Hippocampal formation (tissue), 2 donors: ENCODE measurements around the gene GGT1.
"Not testable (repeated sequence)": the region's sequence is repeated elsewhere in the genome, so short reads cannot be mapped to it uniquely, and the experiment has no call there.

Experiments
- DNase-seq, 2 donors: peaks; one replicate each; lab custom pipeline; 2025; lab: John Stamatoyannopoulos, UW

Gene GGT1

DNA sequence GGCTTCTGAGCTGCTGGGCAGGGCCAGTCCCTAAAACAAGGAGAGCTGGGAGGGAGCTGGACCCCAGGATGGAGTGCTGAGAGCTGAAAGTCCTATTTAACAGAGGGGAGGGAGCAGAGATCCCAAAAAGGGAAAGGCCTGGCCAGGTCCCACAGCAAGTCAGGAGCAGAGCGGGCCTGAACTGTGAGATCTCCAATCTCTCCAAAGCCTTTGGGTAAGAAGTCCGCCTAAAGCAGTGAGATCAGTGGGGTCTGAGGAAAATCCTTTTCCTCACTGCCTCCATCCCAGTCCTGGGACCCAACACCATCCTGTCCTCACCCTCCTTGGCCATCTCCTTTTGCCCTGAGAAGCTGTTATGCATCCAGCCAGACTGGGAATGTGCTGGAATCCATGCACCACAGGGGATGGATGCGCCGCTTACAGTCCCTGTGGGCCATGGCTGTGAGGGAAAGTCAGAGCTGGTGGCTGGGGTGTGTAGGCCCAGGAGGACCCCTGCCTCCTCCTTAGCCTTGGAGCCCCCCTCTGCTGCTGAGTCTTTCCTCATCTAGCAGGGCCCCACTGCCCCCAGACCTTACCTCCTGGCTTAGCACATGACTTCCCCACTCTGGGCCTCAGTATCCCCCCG lies 18.7 kb upstream of the GGT1 start:
- no peak for DNase-seq

DNA sequence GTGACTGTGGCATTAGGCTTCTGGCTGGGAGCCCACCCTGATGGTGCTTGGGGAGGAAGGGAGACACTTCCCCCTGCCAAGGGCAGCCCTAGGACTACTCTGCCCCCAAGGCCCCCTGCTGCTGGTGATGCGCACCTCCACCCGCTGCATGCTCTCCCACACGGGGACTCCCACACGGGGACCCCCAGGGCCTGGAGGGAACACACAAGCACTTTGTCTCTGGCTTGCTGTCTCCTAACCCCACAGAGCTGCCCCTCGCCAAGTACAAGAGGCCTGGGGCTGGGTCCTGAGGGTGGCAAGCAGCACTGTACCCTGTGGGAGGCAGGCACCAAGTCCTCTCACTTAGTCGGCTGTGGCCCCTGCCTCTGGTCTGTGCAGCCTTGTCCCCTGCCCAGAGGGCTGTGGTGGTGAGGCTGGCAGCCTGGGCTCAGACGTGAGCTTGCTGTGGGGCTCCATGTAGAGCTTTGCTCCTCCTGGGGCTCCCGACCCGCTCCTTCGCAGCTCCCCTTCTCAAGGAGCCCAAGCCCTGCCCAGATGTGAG lies 18.1 kb upstream of the GGT1 start:
- no peak for DNase-seq

DNA sequence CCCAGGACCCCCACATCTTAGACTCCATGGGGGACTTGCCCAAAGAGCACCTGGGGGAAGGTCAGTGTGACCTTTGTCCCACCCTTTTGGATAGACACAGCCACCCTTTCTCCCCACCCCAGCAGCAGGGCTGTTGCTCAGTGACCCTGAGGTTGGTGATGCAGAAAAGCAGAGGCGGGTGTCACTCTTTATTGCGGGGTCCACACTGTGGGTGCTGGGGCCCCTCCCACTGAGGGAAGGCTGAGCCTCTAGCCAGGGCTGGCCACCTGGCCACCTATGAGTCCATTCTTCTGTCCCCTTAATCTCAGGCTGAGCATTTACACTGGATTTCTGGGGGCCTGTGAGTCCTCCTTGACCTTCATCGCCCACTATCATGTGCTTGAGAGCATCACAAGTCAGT lies 17.5 kb upstream of the GGT1 start:
- DNase-seq: no peak

DNA sequence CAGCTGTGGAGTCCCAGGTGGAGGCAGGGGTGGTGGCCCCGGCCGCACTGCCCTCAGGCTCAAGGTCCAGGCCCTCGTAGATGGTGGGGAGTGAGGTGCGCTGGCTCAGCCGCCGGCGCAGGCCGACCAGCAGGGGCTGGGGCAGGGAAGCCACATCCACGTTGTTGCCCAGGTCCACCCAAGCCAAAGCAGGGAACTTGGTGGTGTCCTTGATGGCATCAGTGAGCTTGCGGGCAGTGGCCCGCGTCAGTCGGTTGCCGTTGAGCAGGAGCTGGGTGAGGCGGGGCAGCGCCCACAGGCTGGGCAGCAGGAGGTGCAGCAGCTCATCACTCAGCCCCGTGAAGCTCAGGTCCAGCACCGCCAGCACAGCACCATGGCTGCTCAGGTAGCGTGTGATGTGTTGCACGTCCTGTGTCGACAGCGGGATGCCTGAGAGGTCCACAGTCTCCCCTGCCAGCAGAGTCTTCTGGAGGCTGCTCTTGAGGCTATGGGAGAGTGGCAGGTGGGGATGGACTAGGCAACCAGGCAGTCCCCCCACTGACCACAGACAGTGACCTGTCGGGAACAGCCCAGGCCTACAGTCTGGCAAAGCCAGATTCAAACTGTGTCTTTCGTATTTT lies 17.0 kb upstream of the GGT1 start:
- DNase-seq: no peak

DNA sequence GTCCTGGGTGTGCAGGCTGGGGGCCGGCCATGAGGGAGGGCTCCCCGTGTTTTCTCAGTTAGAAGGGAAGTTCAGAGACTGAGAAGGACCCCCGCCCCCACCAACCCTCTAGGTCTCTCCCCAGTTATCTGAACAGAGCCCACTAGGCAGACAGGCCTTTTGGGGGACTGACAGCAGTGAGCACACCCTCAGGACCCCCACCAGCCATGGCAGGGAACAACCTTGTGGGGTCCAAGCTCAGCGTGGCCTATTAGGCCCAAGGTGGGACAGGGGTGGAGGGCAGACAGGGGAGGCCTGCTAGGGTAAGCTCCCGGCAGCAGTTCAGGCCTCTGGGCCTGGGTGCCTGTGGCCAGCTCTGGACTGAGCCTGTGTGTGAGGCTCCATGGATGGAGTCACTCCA lies 15.7 kb upstream of the GGT1 start:
- DNase-seq: no peak

DNA sequence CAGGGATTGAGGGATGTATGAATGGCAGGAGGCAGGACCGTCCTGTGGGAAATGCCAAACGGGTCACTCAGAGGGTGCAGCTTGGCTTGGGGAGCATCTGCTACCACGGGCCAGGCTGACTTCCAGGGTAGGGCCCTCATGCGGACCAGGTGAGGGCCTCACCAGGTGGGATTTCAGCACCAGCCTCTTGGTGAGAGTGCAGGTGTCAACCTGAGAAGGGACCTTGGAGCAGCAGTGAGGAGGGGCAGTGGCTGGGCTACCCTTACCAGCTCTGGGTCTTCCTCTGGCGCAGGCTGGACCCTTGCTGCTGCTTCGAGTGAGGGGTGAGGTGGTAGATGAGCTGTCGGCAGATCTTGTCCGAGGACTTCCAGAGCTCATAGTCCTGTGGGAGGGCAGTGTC lies 15.0 kb upstream of the GGT1 start:
- DNase-seq: no peak

DNA sequence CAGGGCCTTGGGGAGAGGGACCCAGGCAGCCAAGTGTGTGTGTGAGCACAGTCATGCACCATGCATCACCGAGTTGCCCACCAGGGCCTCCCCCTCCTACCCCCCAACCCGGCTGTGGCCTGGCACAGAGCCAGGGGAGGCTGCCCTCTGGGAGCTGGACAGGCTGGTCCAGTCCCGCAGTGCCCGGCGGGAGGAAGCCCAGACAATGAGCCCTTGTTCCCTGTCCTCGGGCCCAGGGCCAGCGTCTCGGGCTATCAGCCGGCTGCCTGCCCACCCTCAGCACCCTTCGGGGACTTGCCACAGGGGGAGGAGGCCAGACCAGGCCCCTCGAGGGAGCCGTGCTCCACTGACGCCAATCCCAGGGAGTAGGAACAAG lies 14.6 kb upstream of the GGT1 start:
- DNase-seq: peak; percentile 78 to 90

DNA sequence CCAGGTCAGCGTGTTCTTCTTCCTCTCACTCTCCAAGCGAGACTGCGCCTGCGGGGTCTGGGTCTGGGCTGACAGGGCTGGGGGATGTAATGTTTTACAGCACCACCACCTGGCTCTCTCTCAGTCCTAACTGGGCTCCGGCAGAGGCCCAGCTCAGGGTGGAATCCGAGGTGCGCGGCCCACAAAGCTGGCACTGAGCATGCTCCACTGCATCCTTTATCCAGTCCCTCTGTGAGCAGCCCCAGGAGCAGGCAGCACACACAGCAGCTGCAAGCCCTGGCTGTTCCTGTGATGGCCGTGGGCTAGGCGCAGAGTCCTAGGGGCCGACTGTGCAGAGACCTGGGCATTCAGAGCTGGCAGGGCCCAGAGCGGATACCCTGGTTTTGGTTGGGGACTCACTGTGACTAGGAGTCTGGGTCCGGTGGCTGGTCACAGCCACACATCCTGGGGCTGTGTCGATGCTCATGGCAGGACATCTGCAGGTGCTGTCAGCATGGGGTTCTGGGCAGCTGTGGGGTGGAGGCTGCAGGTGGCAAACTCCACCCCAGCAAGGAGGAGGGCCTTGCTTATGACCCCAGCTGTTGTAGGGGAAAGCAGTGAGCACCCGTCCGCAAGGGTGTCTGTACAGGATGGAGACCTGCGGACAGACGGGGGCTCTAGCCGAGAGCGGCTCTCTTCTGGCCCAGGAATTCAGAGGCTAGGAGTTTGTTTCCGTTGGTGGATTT lies 14.1 kb upstream of the GGT1 start:
- DNase-seq: no peak

DNA sequence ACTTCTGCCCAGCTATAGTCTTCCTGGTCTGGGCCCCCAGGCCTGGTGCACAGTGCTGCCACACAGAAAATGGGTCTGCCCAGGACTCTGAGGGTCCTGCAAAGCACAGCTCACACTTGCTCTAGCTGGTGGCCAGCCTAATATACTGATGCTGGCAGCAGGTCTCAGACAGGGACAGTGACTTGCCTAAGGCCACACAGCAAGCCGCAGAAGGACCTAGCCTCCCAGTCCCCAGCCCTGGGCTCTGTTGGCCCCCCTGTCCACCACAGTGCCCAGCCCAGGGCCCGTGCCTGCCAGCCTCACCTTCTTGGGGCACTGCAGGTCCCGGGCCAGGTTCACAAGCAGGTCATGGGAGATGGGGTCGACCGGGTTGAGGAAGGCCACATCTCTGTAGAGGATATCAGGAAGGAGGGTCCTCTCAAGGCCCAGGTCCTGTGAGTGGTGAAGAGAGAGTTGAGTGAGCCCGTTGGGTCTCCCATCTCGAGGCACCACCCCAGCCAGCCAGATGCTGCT lies 13.4 kb upstream of the GGT1 start:
- no peak for DNase-seq

DNA sequence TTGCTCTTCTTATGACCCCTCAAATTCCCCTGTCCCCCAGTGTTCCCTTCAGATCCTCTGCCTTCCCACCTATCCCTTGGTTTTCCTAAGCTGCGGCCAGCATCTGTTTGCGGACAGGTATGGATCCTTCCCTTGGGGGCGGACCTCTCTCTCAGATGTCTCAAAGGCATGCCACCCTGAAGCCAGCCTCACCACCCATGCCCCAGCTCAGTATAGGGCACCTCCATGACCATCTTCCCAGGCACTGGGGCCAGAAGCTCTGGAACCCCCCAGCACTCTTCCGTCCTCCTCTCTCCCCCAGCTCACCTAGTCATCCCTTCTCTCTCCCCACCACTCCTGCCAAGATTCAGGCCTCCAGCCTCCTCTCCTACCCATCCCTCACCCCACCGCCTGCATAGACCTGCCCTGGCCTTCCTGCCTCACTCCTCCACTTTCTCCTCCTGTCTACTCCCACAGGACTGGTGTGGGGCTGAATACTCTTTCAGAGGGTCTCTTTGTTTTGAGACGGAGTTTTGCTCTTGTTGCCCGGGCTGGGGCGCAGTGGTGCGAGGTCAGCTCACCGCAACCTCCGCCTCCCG lies 12.3 kb upstream of the GGT1 start:
- DNase-seq: no peak

DNA sequence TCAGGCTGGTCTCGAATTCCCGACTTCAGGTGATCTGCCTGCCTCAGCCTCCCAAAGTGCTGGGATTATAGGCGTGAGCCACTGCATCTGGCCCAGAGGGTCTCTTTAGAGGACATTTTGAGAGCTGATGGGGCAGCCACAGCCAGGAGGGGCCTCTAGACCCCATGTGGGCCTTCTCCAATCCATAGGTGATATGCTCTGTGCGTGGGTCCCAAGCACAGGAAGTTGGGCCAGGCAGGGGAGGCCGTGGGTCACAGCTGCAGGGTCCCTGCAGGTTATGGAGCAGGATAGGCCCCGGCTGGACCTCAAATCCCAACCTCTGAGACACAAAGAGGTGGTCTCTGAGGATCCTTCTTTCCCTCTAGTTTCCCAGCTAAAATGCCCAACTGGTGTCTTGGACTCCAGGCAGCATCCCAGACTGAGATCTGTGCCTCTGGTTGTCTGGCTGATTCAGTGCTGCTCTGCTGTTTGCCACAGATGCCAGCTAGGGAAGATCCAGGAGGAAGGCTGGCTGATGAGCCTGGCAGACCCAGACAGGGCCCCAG lies 11.6 kb upstream of the GGT1 start:
- DNase-seq: no peak

DNA sequence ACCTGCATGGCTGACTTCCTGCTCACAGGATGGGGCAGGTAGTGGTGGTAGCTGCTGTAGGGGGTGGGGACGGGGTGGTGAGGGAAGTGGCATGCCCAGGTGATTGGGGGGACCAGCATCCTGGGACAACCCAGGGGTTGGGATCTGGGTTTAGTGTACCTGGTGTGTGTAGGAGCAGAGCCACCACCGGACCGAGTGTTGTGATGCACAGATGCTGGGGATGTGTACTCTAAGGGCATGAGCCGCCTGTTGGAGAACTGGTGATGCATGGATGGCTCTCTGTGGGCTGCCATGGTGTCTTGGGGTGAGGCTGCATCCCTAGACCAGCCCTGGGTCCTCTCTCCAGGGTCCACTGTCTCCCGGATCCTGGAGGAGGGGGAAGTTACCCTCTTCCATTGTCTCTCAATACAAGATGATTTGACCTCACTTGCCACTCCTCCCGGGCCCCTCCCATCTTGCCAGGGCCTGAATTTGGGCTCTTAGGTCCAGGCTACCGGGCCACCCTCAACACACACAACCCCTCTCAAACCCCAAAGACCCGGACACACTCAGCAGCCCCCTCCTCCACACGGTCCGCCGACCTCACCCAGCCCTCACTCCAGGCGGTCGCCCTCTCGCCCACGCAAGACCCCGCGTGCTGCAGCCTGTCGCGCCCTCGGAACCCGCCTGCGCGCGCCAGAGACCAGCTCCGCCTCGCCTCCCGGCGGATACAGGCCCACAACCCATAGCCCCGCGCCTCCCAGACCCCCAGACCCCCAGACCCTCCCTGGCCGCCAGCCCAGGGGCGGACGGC lies 10.7 kb upstream of the GGT1 start:
- DNase-seq: no peak

DNA sequence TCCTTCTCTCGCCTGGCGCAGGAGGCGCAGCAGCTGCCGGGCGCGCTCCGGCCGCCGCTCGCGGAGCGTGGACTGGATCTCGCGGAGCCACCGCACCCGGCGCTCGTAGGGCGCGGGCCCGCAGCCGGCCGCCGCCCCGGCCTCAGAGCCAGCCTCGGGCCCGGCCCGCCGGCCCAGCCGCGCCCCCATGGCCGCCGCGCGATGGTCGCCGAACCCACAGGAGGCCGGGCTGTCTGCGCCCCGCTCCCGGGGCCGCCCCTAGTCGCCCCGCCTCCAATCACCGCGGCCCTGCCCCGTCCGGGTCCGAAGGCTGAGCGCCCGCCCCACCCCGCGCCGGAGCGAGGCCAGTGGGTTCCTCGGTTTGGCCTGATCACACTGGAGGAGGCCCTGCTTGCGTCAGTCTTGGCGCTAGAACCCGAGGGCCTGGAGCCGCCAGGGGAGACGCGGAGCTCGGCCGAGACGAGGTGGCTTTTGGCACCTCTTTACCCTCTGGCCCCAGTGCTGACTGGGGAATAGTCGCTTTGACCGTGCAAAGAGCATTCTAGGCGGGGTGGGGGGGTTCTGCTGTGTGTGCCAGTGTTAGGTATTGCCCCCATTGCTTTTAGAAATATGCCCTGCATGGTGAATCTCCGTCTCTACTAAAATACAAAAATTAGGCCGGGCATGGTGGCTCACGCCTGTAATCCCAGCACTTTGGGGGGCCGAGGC lies 10.0 kb upstream of the GGT1 start, which contains the start of gene LRRC75B:
Gene LRRC75B (minus strand): TSS at position 223 of the 708 bp plus-strand sequence. CDS start 34 bp downstream, at position 189.
- peak; percentile 13 to 62 for DNase-seq

DNA sequence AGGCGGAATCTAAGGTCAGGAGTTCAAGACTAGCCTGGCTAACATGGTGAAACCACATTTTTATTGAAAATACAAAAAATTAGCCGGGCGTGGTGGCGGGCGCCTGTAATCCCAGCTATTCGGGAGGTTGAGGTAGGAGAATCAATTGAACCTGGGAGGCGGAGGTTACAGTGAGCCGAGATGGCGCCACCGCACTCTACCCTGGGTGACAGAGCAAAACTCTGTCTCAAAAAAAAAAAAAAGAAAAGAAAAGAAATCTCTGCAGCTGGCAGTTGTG lies 9.5 kb upstream of the GGT1 start:
- not testable (repeated sequence) for DNase-seq

DNA sequence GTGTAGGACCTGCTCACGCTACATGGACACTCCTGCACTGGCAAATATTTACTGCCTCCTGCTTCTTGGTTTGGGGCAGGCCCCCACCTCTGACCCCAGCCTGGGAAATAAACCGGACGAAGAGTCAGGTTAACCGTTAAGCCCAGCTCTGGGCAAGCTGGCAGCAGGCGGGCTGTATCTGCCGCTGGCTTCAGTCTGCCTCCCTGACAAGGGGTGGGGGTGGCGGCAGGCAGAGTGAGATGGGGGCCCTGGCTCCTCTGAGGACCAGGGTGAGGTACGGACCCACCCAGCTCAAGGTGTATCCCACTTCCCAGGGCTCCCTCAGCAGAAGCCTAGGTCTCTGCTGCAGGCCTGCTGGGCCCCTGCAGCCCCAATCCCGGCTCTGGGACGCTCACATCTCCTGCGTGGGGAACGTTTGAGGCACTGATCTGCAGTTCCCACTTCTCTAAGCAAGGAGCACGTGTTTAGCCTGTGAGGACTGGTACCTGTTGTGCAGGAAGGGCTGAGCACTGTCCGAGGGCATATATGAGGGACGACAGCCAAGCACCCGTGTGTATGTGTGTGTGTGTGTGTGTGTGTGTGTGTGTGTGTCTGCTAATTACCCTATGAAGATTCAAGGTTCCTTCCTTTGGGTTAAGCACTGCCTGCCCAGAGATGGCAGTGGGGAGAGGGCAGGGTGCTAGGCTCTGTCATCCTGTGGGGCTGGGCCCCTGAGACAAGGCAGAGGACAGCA lies 9.0 kb upstream of the GGT1 start:
- no peak for DNase-seq

DNA sequence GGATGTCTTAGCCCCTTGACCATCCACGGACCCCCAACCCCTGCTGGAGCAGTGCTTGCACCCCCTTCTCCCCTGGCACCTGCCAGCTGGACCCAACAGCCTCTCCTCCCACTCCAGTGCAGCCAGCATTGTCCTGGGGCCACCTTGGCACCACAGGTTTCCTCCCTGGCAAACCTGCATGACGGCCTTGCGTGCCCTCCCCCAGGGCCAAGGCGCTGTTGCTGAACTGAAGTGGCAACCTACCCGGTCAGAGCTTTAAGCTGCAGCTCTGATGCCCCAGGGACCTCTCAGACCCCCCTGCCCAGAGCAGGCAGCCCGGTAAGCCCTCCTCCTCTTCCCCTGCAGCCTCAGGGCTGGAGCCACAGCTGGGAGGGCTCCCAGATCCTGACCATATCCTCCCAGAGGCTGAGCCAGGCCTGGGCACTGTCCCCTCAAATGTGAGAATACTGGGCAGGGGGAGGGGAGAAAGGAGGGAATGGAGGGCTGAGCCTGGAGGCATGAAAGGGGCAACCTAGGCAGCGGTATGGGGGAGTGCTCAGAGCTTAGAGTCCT lies 8.3 kb upstream of the GGT1 start:
- no peak for DNase-seq

DNA sequence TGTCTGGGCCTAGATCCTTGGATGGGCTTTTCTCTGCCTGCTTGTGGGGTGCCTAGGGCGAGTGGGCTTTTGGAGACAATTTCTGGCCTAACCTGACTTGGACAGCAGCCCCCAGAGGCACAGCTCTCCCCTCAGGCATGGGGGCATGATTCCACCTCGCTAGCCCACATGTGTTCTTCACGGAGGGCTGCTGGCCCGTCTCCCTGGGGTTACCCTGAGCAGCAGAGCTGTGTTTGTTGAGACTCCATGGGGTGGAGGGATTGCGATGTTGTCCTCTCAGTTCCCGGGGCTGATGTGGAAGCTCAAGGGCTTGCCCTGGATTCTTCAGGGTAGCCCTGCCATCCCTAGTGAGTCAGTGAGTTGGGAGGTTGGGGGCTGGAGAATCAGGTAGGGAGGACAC lies 7.8 kb upstream of the GGT1 start:
- no peak for DNase-seq

DNA sequence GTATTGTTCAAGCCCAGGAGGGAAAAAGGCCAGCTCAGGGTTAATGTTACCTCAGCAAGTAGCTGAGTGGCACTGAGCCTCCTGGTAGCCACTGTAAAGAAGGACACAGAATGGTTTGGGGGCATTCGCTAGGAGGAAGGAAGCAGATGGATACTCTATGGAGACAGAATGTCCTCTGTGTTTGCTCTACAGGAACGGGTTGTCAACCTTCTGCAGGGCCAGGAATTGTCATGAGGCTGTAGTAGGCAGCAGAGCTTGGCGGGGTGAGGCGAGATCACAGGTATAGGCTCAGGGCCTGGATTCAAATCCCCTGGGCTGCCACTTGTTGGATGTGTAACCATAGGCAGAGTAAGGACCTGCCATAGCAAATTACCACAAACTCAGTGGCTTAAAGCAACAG lies 7.1 kb upstream of the GGT1 start:
- DNase-seq: no peak

DNA sequence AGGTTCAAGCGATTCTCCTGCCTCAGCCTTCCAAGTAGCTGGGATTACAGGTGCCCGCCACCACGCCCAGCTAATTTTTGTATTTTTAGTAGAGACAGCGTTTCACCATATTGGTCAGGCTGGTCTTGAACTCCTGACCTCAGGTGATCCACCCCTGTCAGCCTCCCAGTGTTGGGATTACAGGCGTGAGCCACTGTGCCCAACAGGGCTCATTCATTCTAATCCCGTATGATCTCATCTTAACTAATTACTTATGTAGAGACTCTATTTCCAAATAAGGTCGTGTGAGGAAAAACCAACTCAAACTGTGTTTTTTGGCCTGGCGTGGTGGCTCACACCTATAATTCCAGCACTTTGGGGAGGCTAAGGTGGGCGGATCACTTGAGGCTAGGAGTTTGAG lies 5.9 kb upstream of the GGT1 start:
- DNase-seq: not testable (repeated sequence)

DNA sequence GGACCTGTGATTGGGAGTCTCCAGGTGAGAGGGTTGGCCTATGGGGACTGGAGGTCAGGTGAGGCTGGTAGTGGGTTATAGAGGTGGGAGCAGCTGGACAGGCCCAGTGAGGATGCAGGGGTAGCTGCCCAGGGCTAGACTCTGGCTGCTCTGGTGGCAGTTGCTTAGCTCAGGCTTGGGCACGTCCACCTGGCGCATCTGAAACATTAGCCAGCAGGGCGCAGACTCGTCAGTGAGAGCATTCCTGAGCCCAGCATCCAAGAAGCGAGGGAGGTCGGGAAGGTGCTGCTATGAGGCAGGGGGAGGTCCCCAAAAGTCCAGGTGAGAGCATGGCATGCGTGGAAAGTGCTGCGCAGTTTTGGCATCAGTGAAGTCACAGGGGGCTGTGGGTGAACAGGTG lies 3.5 kb upstream of the GGT1 start:
- no peak for DNase-seq
